Activated CD8-positive, alpha-beta memory T cell treated with anti-CD3 and anti-CD28 coated beads for 36 hours (primary cell): ENCODE results near the gene CYTIP. TPM values are rescaled to one million over a fixed set of nuclear protein-coding genes. Genes with fewer than 3 reads are reported as not detected.

ENCODE experiments used
- CTCF ChIA-PET: fragments of 350-600 bp; sonication (Branson Sonifier 250); formaldehyde crosslinking; loops from one replicate; lab custom pipeline; 2021; ENCODE audit warnings: antibody characterized with exemption; lab: Charles Lee
- POLR2A ChIA-PET: fragments of 350-600 bp; sonication (Branson Sonifier 250); formaldehyde crosslinking; loops from one replicate; lab custom pipeline; 2021; ENCODE audit warnings: antibody characterized with exemption; lab: Charles Lee
- total RNA-seq, 2 experiments: library from RNA; stranded (reverse); gene quantifications; one replicate each; pipeline ENCODE4 v1.2.3, GENCODE V29; 2021

CYTIP gene
- total RNA-seq, 2 experiments from 2014 or later = 245 to 247 TPM

DNA sequence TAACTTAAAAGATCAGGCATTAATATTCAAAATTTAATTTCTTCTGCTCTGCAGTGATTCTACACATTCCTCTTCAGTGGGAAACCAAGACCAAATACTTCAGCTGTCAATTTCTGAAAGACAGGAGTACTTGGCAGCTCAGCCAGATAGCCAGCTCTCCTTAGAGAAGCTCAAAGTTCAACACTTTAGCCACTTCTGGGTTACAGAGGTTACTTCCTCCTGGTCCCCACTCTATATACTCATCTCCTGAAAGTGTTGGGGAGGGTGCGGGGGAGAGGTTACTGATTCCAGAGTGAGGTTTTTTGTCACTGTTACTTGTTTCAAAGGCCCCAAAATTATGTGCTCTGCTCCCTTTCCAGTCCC lies 4.1 kb downstream of the CYTIP start:
- CTCF ChIA-PET = interaction anchor here (0.7 to 2.1 kb wide), 11 partner anchors 8 to 138 kb away, joined by 3 to 6 read pairs (median 3); no protein-coding TSS in a partner anchor
- POLR2A ChIA-PET = interaction anchor here (0.7 to 4.9 kb wide), 14 partner anchors 8 to 138 kb away, joined by 3 to 42 read pairs (median 6); no protein-coding TSS in a partner anchor

DNA sequence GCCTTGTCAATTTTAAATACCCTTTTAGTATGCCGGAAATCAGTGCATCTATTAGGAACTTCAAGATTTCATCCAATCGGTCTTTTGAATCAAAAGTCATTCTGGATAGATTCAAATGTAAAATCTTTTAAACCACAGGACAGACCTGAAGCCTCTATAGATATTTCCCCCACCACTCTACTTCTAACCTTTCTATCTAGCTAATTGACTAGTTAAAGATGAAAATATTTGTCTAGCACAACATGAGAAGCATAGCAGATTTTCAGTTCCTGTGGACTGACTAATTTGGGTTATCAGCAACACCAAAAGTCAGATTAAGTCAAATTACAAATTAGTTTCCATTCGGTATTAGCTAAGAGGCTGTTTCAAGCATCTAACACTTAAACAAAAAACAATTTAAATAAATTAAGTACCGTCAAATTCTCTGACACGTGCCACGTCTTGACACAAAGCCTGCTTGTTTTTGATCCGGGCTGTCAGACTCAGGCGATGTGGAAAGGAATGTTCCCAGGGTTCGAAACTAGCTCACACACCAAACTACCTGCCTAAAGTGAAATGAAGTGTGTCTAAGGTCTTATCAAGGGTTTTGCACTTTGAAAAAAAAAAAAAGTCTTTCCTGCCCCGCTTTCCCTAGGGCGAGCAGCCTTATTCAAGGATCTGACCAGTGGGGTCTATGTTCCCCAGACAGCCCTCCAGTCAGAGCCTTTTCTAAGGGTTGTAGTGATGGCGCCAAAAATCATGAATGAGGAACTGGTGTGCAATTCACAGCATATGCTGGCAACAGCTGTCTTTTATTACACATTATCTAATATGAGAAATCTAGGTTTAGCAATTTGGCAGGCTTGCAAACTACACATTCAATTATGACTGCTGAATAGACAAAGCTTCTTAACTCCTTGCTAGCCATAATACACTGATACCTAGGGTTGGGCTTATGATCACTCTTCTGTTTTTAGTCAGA lies 4.7 kb downstream of the CYTIP start:
- ChIA-PET POLR2A (interaction anchor here (0.7 to 4.9 kb wide), 16 partner anchors 7 to 437 kb away, joined by 3 to 42 read pairs (median 6); partner anchors contain the start of gene ACVR1), CTCF (interaction anchor here (0.7 to 2.4 kb wide), 10 partner anchors 9 to 137 kb away, joined by 3 to 6 read pairs (median 3); no protein-coding TSS in a partner anchor)

DNA sequence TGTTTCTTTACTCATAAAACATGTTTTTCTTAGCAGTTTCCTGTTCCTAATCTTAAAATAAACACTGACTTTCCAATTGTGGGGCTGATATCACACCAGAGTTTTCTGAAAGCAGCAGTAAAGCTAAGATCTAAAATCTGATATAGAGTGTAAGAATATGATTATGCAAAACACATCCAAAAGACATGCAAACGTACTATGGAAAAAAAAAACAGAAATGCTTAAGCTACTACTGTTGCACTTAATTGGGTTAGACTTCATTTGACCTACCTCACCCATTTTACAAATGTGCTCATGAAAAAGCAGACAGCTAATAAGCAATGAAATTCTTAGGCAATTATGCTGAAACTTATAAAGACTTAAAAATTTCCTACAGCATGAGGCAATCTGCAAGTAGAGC lies 10.5 kb downstream of the CYTIP start:
- POLR2A ChIA-PET = interaction anchor here (0.6 to 7.0 kb wide), 6 partner anchors 10 to 131 kb away, joined by 3 to 84 read pairs (median 4); partner anchors contain the start of gene CYTIP
- CTCF ChIA-PET = interaction anchor here (0.6 to 2.7 kb wide), 5 partner anchors 10 to 472 kb away, joined by 3 to 11 read pairs (median 5); partner anchors contain the start of gene CYTIP

DNA sequence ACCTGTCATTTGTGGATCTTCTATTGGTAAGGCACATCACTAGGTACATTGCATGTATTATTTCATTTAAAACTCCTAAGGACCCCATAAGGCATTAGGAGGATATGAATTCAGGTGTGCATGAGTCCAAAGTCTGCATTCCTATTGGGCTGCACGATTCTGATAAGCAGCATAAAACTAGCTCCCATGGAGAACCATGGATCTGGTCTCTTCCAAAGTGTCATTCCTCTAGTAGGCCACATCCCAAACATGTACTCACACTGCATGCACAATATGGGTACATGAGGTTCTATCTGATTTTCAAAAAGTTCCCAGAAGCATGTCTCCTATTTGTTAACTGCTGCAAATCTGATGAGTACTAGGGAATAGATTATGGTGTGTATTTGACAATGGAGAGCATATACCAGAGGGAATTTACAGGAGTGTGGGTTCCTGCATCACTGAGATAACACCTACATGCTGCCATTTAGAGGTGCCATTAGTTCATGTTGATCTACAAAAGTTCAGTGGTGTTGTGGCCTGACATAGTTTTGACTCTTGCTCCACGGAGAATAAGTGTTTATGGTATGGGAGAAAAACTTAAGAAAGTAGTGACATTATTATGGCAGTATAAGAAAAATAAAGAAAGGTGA lies 11.3 kb downstream of the CYTIP start:
- ChIA-PET POLR2A (interaction anchor here (0.6 to 7.0 kb wide), 6 partner anchors 9 to 130 kb away, joined by 3 to 84 read pairs (median 5); partner anchors contain the start of gene CYTIP), CTCF (interaction anchor here (0.6 to 2.7 kb wide), 4 partner anchors 8 to 472 kb away, joined by 3 to 7 read pairs (median 3); partner anchors contain the start of gene CYTIP)

DNA sequence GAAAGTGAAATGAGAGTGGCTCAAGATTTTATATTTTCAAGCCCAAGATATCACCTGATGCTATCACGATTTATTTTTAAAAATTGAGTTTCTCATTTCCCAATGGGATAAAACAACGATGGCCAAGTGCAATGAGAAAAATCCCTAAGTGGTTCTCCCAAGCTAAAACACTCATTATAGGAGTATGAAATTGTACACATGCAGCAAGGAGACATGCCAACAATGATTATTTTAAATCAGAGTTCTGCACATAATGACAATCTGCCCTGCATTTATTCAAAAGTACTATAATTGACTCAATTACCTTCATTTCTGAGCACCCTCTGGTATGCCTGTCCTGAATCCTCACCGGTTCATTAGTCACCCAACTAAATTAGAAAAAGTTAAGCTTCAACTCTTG lies 12.7 kb downstream of the CYTIP start:
- ChIA-PET POLR2A (interaction anchor here (0.8 to 7.0 kb wide), 7 partner anchors 8 to 104 kb away, joined by 4 to 84 read pairs (median 4); partner anchors contain the start of gene CYTIP), CTCF (interaction anchor here (0.6 to 1.6 kb wide), 4 partner anchors 10 to 387 kb away, joined by 3 to 6 read pairs (median 4); no protein-coding TSS in a partner anchor)

DNA sequence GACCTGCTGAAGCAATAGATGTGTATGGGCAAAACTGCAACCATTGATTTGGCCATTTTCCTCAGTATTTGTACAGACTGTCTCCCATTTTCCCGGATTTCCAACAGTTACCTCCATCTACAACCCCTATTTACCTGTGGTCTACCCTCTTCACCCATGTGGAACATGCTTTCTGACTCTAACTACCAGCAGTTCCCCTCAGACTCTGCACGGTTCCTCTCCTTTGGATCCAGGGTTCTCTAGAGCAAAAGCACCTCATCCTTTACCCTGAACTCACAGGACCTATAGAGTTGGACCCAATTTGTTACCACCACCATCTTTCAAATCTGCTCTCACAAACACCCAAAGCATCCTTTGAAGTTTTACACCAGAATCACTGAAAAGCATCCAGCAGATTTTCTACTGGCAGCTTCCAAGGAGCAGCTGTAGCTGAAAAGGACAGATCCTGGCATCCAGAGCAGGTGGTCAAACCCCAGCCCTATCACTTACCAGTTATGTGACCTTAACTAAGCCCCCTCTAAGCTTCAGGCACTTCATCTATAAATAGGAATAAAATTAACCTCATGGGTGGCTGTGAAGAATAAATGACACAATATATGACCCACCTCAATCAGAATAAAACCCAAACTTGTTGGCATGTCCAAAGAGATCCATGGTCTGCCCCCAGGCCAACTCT lies 15.3 kb downstream of the CYTIP start:
- CTCF ChIA-PET = interaction anchor here (0.7 kb wide), 1 partner anchor 11 kb away, joined by 3 read pairs; no protein-coding TSS in a partner anchor
- POLR2A ChIA-PET = interaction anchor here (3.2 to 7.0 kb wide), 2 partner anchors 11 to 15 kb away, joined by 24 to 84 read pairs; partner anchors contain the start of gene CYTIP

DNA sequence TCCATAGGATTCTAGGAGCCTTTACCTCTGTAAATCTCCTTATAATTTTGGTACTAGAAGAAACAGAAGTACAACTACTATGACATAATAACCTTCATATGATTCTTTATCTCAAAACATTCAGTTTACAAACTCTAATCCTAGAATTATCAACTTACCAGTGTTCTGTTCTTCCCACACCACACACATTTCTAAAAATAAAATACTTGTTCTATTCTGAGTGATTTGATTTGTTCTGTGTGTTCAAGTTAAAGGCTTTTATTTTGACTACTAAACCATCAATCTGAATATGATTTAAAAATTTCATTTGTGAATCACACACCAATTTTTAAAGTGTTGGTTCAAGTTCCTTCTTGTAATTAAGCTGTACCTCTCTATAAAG lies 16.0 kb downstream of the CYTIP start:
- CTCF ChIA-PET = interaction anchor here (1.0 to 1.2 kb wide), 2 partner anchors 10 to 100 kb away, joined by 3 read pairs; no protein-coding TSS in a partner anchor
- POLR2A ChIA-PET = no interaction called here

DNA sequence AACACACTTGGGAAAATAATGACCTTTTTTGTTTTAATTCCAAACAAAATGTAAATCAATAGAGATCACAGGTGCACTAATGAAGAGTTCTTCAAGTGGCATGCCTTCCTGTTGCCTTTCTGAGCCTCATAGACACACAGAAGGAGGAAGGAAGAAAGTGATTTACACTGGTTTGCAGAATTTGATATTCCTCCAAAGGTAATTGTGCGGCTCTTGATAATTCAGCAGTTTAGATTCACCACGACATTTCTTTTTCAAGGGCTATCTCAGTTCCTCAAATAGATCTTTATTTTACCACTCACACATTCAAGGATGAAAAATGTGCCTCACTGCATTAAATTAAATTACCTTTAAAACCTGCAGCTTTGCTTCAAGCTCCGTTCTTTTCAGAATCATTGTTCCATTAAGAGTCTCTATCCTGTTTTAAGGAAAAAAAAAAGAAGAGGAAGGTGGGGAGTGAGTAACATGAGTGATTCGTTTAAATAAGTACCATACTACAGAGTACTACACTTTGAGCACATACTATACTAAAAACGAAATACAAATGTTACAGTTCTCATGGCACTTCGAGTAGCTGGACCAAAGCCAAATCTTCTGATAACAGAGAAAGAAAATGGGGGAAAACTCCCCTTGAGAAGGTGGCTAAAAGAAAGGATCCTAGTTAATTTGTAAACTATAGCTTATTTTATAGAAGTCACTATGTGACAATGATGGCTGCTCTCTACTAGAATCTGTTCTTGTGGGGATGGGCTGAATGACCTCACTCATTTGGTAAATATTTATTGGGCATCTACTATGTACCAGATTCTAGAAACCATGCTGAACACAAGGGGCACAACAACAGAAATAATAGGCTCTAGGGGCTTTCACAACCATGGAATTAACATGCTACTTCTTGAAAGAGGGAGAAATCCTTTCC lies 16.6 kb downstream of the CYTIP start:
- ChIA-PET CTCF (interaction anchor here (1.0 to 1.2 kb wide), 2 partner anchors 9 to 100 kb away, joined by 3 read pairs; no protein-coding TSS in a partner anchor), POLR2A (interaction anchor here (0.6 to 2.5 kb wide), 3 partner anchors 10 to 16 kb away, joined by 3 to 7 read pairs (median 4); no protein-coding TSS in a partner anchor)

DNA sequence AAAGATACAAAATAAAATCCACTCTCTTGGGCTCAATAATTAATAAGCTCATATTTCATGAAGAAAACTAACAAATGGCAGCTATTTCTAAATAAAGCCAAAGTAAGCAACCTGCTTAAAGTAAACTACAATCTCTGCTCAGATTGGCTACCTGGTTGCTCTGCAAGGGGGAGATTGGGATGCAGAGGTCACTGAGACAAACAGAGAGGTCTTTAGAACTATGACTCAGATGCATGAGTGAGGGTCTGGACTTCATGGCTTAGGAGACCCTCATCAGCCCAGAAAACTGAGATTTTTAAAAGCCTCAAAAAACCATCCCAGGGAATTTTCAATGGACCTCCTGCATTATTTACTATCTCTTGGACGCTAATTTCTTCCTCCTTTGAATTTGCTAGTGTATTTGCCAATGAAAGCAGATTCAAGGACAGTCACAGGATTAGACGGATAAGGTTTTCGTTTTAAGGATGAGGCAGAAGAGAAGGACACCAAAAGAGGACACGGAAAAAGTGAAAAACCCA lies 17.4 kb downstream of the CYTIP start:
- POLR2A ChIA-PET = interaction anchor here (0.6 to 2.5 kb wide), 6 partner anchors 8 to 51 kb away, joined by 3 to 7 read pairs (median 3); no protein-coding TSS in a partner anchor
- CTCF ChIA-PET = interaction anchor here (1.2 kb wide), 1 partner anchor 99 kb away, joined by 3 read pairs; no protein-coding TSS in a partner anchor

DNA sequence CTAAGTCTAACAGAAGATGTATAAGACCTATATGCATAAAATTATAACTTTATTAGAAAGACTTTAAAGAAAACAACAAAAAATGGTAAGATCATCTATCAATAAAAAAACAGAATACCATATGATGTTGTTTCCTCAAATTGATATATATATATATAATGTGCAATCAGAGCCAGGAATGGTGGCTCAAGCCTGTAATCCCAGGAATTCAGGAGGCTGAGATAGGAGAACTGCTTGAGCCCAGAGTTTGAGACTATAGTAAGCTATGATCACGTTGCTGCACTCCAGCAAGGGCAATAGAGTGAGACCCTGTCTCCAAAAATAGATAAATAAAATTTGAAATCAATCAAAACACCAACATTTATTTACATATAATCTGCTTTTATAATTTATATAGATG lies 19.5 kb downstream of the CYTIP start:
- ChIA-PET CTCF (no interaction called here), POLR2A (interaction anchor here (1.1 to 2.5 kb wide), 2 partner anchors 16 kb away, joined by 4 to 7 read pairs; no protein-coding TSS in a partner anchor)

DNA sequence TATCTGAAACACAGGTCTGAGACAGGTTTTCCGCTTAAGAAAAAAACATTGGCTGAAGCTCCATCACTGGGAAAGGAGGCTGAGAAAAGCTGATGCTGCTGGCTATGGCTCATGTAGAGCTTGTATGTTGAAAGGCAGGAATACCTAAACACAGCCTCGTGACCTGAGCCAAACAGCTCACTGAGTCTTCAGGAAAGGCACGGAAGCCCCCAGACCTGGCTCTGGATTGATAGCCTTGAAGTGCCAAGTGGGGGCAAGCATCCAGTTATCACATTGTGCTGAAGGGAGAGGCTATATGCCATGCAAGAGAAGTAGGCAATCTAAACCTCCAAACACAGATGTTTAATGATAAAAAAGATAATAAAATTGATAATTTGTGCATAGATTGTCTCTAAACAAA lies 21.9 kb downstream of the CYTIP start:
- ChIA-PET CTCF (interaction anchor here (3.5 kb wide), 1 partner anchor 94 kb away, joined by 15 read pairs; no protein-coding TSS in a partner anchor), POLR2A (interaction anchor here (1.0 to 4.7 kb wide), 6 partner anchors 12 to 89 kb away, joined by 3 to 42 read pairs (median 14); partner anchors contain the start of gene CYTIP)

DNA sequence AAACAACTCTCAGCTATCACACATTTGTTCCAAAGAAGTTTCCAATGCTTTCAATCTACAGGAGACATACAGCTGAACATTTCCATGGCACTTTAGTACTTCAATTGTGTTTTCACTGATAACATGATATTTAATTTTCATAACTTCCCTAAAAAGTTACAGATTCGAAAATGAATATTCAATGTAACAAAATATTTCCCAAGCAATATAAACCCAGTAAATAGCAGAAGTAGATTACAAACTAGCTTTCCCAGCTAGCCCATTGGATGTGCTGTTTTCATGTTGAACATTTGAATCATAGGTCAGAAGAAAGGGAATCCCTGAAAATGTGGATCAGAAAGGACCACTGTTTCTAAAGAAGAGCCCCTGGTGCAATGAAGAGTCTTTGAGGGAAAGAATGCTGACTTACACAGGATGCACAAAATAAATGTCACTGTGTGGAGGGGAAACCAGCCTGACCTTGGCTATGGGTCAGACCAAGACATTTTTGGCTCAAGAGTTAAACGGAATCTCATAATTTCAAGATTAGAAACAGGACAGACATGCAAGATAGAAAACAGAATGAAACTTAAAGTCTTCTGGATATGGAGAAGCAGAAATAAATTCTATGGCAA lies 22.5 kb downstream of the CYTIP start:
- POLR2A ChIA-PET = interaction anchor here (1.0 to 4.7 kb wide), 8 partner anchors 9 to 88 kb away, joined by 3 to 42 read pairs (median 14); partner anchors contain the start of gene CYTIP
- CTCF ChIA-PET = interaction anchor here (1.1 to 3.5 kb wide), 5 partner anchors 13 to 95 kb away, joined by 3 to 15 read pairs (median 5); partner anchors contain the start of gene ERMN

DNA sequence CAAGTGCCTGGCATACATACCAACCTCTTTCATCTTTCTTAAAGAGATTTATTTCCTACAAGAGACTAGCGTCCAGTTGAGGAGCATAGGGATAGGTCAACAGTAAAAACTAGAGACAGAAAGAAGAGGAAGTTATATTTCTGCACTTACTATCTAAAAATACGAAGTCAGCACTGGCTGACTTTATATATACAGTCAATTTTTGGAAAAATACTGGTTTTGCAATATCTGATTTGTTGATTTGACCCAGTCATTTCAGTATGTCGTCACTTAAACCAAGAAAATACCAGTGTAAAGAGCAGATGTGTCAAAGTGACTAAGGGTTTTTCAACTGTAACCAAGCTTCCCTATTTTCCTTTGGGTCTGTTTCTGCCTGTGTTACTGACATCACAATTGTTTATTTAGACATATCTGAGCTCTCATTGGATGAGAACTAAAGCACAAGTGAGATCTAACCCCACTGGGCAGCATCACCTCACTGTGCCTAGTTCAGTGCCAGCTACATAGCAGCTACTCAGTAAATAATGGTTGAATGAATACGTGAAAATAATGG lies 23.0 kb downstream of the CYTIP start:
- CTCF ChIA-PET = interaction anchor here (1.0 to 3.5 kb wide), 6 partner anchors 13 to 95 kb away, joined by 3 to 15 read pairs (median 4); partner anchors contain the start of gene ERMN

DNA sequence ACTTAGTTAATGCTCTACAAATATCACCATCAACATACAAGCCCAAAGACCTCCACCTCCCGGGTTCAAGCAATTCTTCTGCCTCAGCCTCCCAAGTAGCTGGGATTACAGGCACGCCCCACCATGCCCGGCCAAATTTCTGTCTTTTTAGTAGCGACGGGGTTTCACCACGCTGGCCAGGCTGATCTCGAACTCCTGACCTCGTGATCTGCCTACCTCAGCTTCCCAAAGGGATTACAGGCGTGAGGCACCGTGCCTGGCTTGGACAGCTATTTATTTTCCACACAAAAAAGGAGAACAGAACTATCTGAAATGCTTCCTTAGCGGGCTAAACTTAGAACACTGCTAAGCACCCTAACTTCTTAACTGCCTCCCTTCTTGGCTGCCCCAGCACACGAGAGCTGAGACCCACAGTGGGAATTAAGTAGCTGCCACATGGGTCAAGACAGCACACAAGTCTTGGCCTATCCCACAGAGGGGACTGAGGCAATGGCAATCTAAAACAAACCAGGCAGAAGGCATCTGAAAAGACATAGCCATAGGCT lies 24.8 kb downstream of the CYTIP start:
- POLR2A ChIA-PET = interaction anchor here (0.6 to 4.7 kb wide), 12 partner anchors 11 to 108 kb away, joined by 3 to 42 read pairs (median 4); partner anchors contain the start of genes CYTIP and ERMN

More for the DNA sequence above, 23.0 kb downstream of the CYTIP start:
- POLR2A ChIA-PET = interaction anchor here (0.7 to 4.7 kb wide), 10 partner anchors 10 to 351 kb away, joined by 3 to 42 read pairs (median 9); partner anchors contain the start of gene CYTIP

More for the DNA sequence above, 24.8 kb downstream of the CYTIP start:
- CTCF ChIA-PET = interaction anchor here (1.0 to 1.6 kb wide), 7 partner anchors 8 to 117 kb away, joined by 3 to 5 read pairs (median 3); partner anchors contain the start of gene CYTIP
